ENCODE data around the gene ATXN1.
A peak's percentile ranks its signal among the peaks of the same experiment; 100 is the strongest.

Gene ATXN1

GRCh38 chr6:16334671-16335070, 426.6 kb downstream of the ATXN1 start:
- DNase-seq = no peak

DNA sequence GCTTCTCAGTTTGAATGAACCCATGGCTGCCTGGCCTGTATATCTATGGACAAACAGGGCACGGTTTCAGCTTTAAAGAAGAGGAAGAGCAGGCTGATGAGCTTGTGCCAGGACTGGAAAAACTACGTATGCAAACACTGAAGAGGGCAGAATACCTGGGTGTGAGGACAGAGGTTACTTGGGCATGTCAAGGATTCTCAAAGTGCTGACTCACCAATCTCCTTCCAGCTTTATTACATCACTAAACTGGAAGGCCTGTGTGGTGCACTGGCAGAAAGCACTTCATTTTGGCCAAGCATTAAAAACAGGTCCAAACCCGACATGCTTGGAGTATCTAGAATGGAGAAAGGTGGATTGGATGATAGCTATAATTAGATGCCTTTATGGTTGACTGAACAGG, 427.7 kb downstream of the ATXN1 start:
- TF ChIP-seq CTCF (IDR thresholded peaks at IDR 0.05; ENCODE audit: low read depth, low read length) = no peak
- no peaks in the 10 kb centered on the region for H3K36me3 ChIP-seq
- no peaks in the 10 kb centered on the region for H3K27me3 ChIP-seq
- H3K4me1 ChIP-seq = peaks cover 45% of the 10 kb centered on the region
- no peak overlapping the region for H3K4me3 ChIP-seq (ENCODE audit: low read depth, low read length)
- DNase-seq = no peak
- H3K9me3 ChIP-seq = no peaks in the 10 kb centered on the region

More at GRCh38 chr6:16334671-16335070, 426.6 kb downstream of the ATXN1 start:
- no peak overlapping the region for H3K4me3 ChIP-seq (ENCODE audit: low read depth, low read length)
- no peaks in the 10 kb centered on the region for H3K36me3 ChIP-seq
- peaks cover 53% of the 10 kb centered on the region for H3K4me1 ChIP-seq
- TF ChIP-seq CTCF (IDR thresholded peaks at IDR 0.05; ENCODE audit: low read depth, low read length) = no peak
- H3K9me3 ChIP-seq = no peaks in the 10 kb centered on the region
- H3K27me3 ChIP-seq = no peaks in the 10 kb centered on the region

- H3K4me3 ChIP-seq (ENCODE audit: low read depth, low read length) = peak overlapping the region; percentile 35
- TF ChIP-seq CTCF (IDR thresholded peaks at IDR 0.05; ENCODE audit: low read depth, low read length) = peak; percentile 96
- no peaks in the 10 kb centered on the region for H3K27me3 ChIP-seq
- H3K36me3 ChIP-seq = no peaks in the 10 kb centered on the region
- DNase-seq = peak; percentile 79
- no peaks in the 10 kb centered on the region for H3K9me3 ChIP-seq
- peaks cover 33% of the 10 kb centered on the region for H3K4me1 ChIP-seq
These were observed 429.1 kb downstream of the ATXN1 start for GRCh38 chr6:16332175-16332542.

GRCh38 chr6:16331384-16332174, 429.7 kb downstream of the ATXN1 start:
- no peaks in the 10 kb centered on the region for H3K27me3 ChIP-seq
- H3K9me3 ChIP-seq = no peaks in the 10 kb centered on the region
- H3K4me3 ChIP-seq (ENCODE audit: low read depth, low read length) = peak overlapping the region; percentile 19; the same call in 1 of the 2 replicates
- peak; percentile 97 for TF ChIP-seq CTCF (IDR thresholded peaks at IDR 0.05; ENCODE audit: low read depth, low read length)
- no peaks in the 10 kb centered on the region; the same call in 1 of the 2 replicates for H3K36me3 ChIP-seq
- peak; percentile 68 for DNase-seq
- peaks cover 27% of the 10 kb centered on the region for H3K4me1 ChIP-seq

- H3K4me1 ChIP-seq = peaks cover 24% of the 10 kb centered on the region
- no peak for DNase-seq
- H3K4me3 ChIP-seq (ENCODE audit: low read depth, low read length) = no peak overlapping the region
- H3K27me3 ChIP-seq = no peaks in the 10 kb centered on the region
- H3K9me3 ChIP-seq = no peaks in the 10 kb centered on the region
- TF ChIP-seq CTCF (IDR thresholded peaks at IDR 0.05; ENCODE audit: low read depth, low read length) = no peak
- H3K36me3 ChIP-seq = peaks cover 6% of the 10 kb centered on the region; the same call in 1 of the 2 replicates
These were observed 432.0 kb downstream of the ATXN1 start for GRCh38 chr6:16329233-16329632.

DNA sequence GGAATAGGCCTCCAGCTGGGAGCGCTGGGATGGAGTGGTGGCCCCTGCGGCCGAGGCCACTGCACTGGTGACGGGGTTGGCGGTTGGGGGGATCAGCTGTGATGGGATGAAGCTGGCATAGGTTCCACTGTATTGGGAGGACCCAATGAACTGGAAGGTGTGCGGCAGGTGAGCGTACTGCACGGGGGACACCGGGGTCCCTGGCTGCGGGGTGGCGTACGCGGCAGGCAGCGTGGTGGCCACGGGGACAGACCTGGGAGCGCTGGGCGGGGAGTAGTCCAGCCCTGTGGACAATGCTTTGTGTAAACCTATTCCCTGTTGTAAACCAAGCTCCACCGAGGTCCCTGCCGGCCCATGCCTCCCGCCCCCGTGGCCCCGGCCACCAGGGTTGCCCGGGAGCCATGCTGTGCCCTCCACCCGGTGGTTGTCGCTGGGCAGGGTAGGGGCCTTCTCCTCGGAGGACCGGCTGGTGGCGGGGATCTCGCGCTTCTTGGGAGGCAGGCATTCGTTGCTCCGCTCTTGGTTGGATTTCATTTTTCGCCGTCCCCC, 433.4 kb downstream of the ATXN1 start:
- H3K36me3 ChIP-seq = peaks cover 6% of the 10 kb centered on the region; the same call in 1 of the 2 replicates
- no peaks in the 10 kb centered on the region for H3K9me3 ChIP-seq
- no peak overlapping the region for H3K4me3 ChIP-seq (ENCODE audit: low read depth, low read length)
- H3K27me3 ChIP-seq = no peaks in the 10 kb centered on the region
- no peak for DNase-seq
- no peak for TF ChIP-seq CTCF (IDR thresholded peaks at IDR 0.05; ENCODE audit: low read depth, low read length)
- peaks cover 14% of the 10 kb centered on the region for H3K4me1 ChIP-seq
